ENCODE measurements around the gene DGKG.

DGKG gene

GRCh38 chr3:186368176-186368575 is 6.1 kb upstream of the DGKG start:
- no peak for DNase-seq (ENCODE audit: extremely low read depth in 1 of 2, low read depth in 1 of 2)

DNA sequence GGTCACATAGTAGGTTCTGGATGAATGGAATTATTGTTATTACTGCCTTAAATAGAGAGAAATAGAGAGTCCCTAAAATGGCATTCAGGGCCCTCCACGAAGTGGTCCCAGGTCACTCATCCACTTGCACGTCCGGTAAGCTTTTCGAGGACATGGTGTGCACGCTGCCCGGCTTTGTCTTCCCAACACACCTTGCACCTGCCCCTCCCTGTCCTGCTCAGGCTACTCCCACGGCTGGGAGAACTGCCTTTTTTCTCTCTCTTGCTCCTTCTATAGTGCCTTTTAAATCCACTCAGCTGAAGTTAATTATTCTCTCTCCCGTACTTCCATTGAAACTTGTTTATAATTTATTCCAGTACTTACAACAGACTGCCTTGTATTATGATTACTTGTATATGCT is 5.6 kb upstream of the DGKG start:
- DNase-seq (ENCODE audit: extremely low read depth in 1 of 2, low read depth in 1 of 2) = no peak

DNA sequence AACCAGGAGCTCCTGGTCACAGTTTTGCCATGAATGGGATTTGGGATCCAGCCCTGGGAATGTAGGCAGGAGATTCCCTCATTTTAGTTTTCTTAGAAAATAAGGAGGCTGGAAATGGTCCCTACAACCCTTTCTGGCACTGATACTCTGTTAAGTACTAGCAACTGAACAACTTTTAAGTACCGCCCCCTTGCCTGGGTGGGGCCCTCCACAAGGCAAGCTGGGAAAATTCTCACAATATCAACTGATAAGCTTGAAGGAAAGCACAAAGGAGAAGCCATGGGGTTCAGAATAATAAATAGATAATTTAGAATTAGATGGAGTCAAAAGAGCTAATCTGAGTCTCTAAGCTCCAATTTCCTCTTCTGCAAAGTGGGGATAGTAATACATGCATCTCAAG is 4.2 kb upstream of the DGKG start:
- DNase-seq (ENCODE audit: extremely low read depth in 1 of 2, low read depth in 1 of 2) = no peak

DNA sequence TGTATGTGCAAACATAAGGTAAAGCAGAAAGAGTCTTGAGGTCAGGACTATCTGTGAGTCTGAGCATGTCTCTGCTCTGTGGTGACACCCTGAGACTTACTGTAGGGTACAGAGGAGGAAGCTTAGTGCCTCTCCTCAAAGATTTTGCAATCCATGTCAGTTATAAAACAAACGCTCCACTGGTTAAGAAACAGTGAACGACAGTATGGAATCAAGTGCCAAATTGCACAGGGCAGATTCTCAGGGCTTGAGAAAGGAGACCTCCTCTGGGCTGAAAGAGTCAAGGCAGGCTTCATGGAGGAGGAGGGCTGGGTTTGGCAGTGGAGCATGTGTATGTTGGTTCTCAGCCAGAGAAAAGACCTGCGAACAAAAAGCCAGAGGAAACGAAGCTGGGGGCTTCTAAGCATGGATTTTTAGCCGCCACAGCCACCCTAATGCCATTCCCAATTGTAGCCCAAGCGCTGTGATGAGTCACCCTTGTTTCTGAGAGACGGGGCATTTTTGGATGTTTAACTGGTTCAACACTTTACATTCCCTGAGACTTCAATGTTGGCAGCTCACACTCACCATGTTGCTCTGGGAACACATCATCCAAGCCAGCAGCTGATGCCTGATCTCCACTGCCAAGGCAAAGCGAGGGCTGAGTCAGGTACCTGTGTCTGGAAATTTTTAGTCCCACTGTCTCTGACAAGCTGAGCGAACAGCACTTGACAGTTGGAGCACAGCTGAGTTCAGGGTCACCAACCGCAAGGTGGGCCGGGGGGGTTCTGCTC is 3.4 kb upstream of the DGKG start:
- DNase-seq (ENCODE audit: extremely low read depth in 1 of 2, low read depth in 1 of 2) = no peak

GRCh38 chr3:186362988-186363387 is 954 bp upstream of the DGKG start:
- no peak for DNase-seq (ENCODE audit: extremely low read depth in 1 of 2, low read depth in 1 of 2)

DNA sequence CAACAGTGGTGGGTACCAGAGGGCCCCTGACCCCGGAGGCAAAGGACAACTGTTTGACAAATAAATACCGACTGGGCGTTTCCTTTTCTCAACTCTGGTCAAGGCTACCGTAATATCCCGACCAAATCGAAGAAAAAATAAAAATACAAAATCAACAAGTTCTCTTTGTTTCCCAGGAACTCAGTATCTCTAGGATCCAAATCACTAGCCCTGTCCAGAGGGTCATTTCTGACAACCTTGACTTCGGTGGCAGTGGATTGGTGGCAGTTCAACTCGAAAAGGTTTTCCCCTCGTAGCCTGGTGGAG is 456 bp upstream of the DGKG start:
- no peak for DNase-seq (ENCODE audit: extremely low read depth in 1 of 2, low read depth in 1 of 2)

GRCh38 chr3:186361246-186361761 is 730 bp downstream of the DGKG start:
- no peak for DNase-seq (ENCODE audit: extremely low read depth in 1 of 2, low read depth in 1 of 2)

DNA sequence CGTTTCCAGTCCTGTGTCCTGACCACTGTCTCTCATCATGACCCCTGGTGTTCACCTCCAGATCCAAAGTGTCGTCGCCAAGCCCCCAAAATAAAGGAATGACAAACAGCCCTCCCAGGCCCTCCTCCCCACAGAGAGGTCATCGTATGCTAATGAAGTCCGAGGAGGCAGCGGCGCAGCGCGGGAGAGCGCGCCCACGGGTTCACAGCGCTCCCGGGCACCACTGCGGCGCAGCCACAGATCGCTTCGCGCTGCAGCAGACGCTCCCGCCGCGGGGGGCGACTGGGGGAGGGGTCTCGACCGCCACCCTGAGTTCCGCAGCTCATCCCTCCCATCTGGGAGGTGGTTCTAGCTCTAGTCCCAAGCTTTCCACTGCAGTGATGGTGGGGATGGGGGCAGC is 1.3 kb downstream of the DGKG start:
- DNase-seq (ENCODE audit: extremely low read depth in 1 of 2, low read depth in 1 of 2) = no peak

DNA sequence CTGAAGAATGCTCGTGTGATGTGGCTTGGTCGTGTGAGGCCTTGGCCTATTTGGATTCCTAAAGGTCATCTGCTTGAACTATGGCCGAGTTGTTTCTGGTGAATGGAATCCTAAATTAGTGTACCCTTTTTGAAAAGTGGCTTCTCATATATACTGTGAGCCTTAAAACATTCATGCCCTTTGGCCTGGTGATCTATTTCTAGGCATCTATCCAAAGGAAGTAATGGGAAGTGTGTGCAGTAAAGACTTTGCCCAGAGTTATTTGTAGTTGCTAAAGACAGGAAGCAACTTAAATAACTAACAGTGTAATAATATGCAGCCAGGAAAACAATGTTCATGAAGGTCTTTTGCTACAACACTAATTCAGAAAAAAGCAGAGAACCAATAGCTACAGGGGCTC is 3.0 kb downstream of the DGKG start:
- DNase-seq (ENCODE audit: extremely low read depth in 1 of 2, low read depth in 1 of 2) = no peak

DNA sequence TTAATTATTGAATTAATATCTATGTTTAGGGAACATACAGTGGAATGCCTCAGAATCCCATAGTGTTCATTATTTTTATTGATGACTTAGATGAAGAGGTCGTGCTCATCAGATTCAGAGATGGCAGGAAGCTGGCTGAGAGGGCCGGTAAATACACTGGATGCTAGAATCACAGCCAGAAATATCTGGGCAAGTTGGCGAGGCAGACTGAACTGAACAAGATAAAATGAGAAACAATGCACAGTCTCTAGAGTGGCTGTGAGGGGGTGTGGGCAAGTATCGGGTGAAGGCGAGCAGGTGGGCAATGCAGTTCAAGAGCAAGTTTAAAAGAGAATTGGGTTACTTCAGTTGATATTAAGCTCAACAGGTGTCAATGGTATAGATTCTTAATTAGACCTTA is 5.9 kb downstream of the DGKG start:
- no peak for DNase-seq (ENCODE audit: extremely low read depth in 1 of 2, low read depth in 1 of 2)

DNA sequence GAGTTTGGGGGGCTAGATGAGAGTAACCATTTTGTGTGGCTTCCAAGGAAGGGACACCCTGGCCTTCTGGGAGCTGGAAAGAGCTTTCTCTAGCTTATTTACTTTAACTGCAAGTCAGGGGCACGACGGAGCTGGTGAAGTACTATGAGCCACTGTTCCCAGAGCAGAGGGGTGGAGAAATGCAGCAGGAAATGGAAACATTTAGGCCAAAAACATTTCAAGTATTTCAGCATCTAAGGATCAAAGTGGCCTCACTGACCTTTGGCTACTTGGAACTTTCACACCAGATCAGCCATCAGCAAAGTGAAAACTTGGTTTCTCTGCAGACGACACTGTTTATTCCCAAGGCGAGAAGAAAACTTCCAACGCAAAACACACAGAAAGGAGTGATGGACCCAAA is 7.9 kb downstream of the DGKG start:
- DNase-seq (ENCODE audit: extremely low read depth in 1 of 2, low read depth in 1 of 2) = no peak

GRCh38 chr3:186352369-186352768 is 9.7 kb downstream of the DGKG start:
- DNase-seq (ENCODE audit: extremely low read depth in 1 of 2, low read depth in 1 of 2) = no peak

GRCh38 chr3:186342197-186342596 is 19.8 kb downstream of the DGKG start:
- no peak for DNase-seq (ENCODE audit: extremely low read depth in 1 of 2, low read depth in 1 of 2)

DNA sequence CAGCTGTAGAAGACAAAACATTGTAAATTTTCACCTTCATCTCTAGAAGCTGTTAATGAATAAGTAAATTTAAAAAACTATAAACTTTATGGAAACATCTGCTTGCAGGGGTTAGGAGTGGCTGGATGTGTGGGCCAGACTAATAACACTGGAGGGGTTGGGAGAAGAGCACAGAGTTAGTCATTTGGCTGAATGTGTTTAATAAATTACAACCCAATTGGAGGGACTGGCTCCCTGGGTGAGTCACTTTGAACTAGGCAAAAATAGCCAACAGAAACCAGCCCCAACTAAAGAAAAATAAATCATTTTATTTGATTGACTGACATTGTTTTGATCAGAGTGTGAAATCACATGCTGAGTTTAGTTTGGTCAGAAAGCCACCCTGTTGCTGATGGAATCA is 21.8 kb downstream of the DGKG start:
- no peak for DNase-seq (ENCODE audit: extremely low read depth in 1 of 2, low read depth in 1 of 2)

DNA sequence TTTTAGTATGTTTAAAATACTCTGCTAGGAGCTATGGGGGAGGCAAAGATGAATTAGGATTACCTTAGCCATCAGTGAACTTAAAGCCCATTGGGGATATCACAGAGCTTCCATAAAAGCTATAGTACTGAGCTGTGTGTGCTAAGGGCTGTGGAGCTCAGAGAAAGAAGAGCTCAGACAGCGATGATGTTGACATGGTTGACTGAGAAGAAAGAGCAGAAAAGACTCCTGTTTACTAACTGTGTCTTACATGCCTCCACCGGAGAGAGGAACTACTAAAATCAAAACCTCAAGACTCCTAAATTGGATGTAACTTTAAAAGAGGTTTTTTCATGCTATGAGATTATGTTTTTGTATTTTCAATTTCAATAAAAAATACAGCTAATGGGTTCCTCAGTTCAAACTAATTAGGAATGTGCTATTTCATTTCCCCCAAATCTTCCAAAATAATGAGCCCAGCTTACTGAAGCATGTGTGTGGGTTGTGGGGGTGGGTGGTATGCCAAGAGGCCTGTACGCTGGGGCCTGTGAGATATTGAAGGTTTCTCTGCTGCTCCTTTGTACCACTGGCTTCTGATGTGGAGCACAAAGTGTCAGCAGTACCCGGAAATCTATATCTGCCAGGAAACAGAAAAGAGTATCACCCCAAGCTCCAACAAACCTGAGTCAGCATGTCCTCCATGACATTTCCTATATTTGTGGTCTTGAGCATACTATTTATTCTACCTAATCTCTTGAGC is 22.7 kb downstream of the DGKG start:
- no peak for DNase-seq (ENCODE audit: extremely low read depth in 1 of 2, low read depth in 1 of 2)

- DNase-seq (ENCODE audit: extremely low read depth in 1 of 2, low read depth in 1 of 2) = no peak
These were observed 28.8 kb downstream of the DGKG start for GRCh38 chr3:186333256-186333655.

GRCh38 chr3:186330772-186331460 is 31.1 kb downstream of the DGKG start:
- no peak for DNase-seq (ENCODE audit: extremely low read depth in 1 of 2, low read depth in 1 of 2)

DNA sequence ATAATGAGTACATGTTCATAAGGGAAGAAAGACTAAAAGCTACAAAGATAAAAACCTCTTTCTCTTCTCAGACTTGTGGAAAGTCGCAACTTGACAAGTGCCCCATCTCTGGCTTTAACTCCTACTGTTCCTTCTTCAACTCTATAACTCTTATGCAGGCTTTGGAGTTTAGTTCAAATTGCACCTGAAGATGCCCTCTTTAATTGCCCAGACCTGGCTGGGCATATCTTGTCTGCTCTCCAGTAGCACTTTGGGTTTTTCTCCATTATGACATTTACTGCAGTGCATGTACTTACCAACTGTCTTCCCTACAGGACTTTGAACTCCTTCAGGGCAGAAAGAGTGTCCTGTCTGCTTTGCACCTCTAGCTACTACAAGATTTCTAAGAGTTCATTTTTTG is 32.4 kb downstream of the DGKG start:
- no peak for DNase-seq (ENCODE audit: extremely low read depth in 1 of 2, low read depth in 1 of 2)

DNA sequence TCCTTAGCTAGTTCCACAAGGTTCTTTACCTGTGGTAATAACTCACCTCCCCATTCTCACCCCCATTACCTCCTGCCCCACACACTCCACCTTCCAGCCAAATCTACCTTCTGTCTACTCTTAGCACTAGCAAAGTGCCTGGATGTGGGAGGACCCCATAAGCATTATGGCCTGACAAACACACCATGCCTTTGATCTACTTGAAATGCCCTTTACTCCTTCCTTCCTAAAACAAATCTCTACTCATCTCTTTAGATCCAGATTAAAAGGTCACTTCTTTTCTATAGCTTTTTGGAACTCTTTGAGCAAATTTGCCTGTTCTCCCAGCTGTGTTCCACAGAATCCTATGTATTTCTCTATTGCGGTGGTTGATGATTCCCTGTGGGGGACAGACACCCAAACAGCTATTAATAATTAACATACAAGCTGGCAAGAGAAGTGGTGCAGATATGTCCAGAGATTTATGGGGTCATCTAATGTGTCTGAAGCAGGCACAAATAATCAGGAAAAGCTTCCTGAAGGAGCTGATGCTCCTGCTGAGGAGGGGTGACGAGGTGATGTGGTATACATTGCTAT is 34.0 kb downstream of the DGKG start:
- no peak for DNase-seq (ENCODE audit: extremely low read depth in 1 of 2, low read depth in 1 of 2)

DNA sequence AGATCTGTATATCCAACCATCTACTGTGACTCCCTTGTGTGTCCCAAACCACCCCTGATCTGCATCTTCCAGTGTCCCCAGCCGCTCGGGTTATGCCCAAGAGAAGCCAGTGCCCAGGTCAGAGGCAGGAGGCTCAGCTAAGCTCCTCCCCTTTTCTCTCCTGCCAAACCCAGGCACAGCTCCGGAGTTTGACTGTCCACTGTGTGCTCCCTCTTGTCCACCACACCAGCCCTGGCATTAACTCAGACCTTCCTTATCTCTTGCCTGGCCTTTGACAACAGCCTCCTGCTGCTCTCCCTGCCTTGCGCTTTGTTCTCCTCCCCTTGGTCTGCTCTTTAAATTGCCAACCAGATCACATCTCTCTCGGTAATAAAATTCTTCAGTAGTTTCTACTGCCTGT is 39.3 kb downstream of the DGKG start:
- no peak for DNase-seq (ENCODE audit: extremely low read depth in 1 of 2, low read depth in 1 of 2)

DNA sequence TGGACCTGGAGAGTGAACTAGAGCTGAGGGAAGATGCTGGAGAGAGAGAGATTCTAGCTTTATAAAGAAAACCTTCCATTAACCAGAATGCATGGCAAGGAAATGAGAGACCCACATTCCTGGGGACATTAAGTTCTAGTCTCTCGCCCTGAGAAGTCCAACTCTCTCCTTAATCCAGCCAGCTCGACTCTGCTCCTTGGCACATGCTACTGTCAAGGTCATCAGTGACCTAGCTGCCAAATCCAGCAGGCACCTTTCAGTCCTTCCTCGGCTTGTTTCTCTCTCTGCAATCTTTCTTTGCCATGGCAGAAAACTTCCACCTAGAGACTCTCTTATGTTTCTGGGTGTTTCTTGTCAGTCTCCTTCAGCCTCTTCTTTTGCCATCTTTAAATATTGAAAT is 40.3 kb downstream of the DGKG start:
- DNase-seq (ENCODE audit: extremely low read depth in 1 of 2, low read depth in 1 of 2) = no peak

All from stimulated activated CD8-positive, alpha-beta memory T cell treated with anti-CD3 and anti-CD28 coated beads, Interleukin-7, amount 100 ng/mL, for 48 hours (primary cell).